ENCODE measurements around the gene EVPL. TPM values are rescaled to one million over a fixed set of nuclear protein-coding genes. Genes with fewer than 3 reads are reported as not detected.

EVPL gene
- total and polyA plus RNA-seq, 10 of the 15 experiments (the other 5 are each of a cell fraction or from before 2014, with no cell fraction given), result 0.03 TPM; not detected in 9

DNA sequence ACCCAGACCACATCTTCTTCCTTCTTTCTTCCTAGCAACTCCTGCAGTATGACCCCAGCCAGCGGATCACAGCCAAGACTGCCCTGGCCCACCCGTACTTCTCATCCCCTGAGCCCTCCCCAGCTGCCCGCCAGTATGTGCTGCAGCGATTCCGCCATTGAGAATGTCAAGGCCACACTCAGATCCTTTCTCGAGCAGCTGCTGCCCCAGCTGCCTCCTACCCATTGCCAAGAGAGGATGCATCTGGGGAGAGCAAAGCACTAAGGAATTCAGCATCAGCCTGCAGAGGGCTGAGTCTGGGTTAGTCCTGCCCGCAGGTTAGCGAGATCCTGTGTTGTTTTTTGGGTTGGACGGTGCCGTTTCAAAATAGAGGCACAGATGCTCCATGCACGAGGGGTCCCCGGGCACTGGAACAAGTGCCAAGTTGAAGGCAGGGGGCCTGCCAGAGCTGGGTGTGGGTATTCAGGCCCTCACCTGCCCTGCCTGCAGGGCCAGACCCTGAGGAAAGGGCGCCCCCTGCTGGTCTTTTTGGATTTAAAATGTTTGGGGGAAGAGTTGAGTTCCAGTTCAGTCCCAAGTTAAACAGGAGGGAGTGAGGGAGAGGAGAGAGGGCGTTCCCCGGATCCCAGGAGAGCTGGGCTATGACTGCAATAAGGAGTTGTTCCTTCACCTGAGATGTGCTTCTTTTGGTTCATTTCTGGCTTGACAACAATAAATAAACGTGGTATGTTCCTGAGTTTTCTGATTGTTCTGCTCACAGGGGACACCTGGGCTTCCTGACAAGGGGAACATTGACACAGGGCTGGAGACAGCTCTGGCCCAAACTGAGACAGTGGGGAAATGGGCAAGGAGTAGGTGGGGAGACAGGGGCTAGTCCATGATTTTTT is 21.6 kb downstream of the EVPL start:
- intact Hi-C loops (cut with micrococcal nuclease; ENCODE audit: unreplicated experiment), result loop anchor here (1.0 kb wide), 1 partner anchor 100 kb away; no protein-coding TSS in a partner anchor
- Histone ChIP-seq H3K79me2 (ENCODE audit: control insufficient read depth, insufficient read depth, low read length) (no peaks in the 10 kb centered on the region), H3K9me3 (replicated peaks; ENCODE audit: control insufficient read depth, insufficient read depth, low read length) (no peaks in the 10 kb centered on the region), H4K20me1 (ENCODE audit: control insufficient read depth, insufficient read depth) (no peaks in the 10 kb centered on the region), H3K36me3 (ENCODE audit: control insufficient read depth in 2 of 2, insufficient read depth in 2 of 2, low read length in 1 of 2) (no peaks in the 10 kb centered on the region; a peak in 1 of 4 replicates), H3K4me2 (ENCODE audit: control insufficient read depth, insufficient read depth) (no peak overlapping the region), H3K27ac (ENCODE audit: control insufficient read depth, insufficient read depth) (no peak overlapping the region), H3K4me3 (no peak overlapping the region), H3K27me3 (replicated peaks in 1 of 2; ENCODE audit: control insufficient read depth in 2 of 2, insufficient read depth in 2 of 2, low read length in 1 of 2) (no peaks in the 10 kb centered on the region), H2AFZ (ENCODE audit: control insufficient read depth, low read depth, low read length) (no peak overlapping the region), H3K9ac (ENCODE audit: control insufficient read depth, insufficient read depth, low read length) (no peak overlapping the region), H3K4me1 (ENCODE audit: control insufficient read depth, insufficient read depth, low read length) (no peaks in the 10 kb centered on the region)
- no TSS peak for BruUV-seq (replicated peaks)
- FAIRE-seq (peak; percentile 77), ATAC-seq (peak; percentile 95), DNase-seq (ENCODE audit: low read depth, low spot score) (no peak)
- RAD21 ChIA-PET (ENCODE audit: unreplicated experiment), result interaction anchor here (0.7 to 3.7 kb wide), 8 partner anchors 9 to 214 kb away, joined by 3 to 35 read pairs (median 4); partner anchors contain the start of genes ACOX1, EXOC7, MRPL38 and TEN1
- POLR2A ChIA-PET, result interaction anchor here (0.6 to 1.3 kb wide), 5 partner anchors 9 to 575 kb away, joined by 3 to 7 read pairs (median 4); no protein-coding TSS in a partner anchor
- 48% methylated on average over 16 of the region's 16 CpGs for WGBS (ENCODE audit: insufficient coverage, insufficient replicate concordance, low lambda C conversion rate, missing lambda C conversion rate)
- SMC1A ChIA-PET (ENCODE audit: uncharacterized antibody, unreplicated experiment), result interaction anchor here (0.7 to 10.8 kb wide), 10 partner anchors 9 to 240 kb away, joined by 3 to 61 read pairs (median 4); partner anchors contain the start of genes GALK1, MRPL38 and TRIM65
- CTCF ChIA-PET, result interaction anchor here (0.5 to 12.8 kb wide), 28 partner anchors 7 to 561 kb away, joined by 3 to 128 read pairs (median 4); partner anchors contain the start of genes ACOX1, MRPL38, TEN1 and TRIM65
- in situ Hi-C loops (cut with MboI), result loop anchor here (5.0 kb wide), 1 partner anchor 98 kb away; no protein-coding TSS in a partner anchor
- TF ChIP-seq, protein P1, sequence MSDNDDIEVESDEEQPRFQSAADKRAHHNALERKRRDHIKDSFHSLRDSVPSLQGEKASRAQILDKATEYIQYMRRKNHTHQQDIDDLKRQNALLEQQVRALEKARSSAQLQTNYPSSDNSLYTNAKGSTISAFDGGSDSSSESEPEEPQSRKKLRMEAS (IDR thresholded peaks at IDR 0.05; ENCODE audit: low read depth, low read length), result no peak
- TF ChIP-seq, protein P2, sequence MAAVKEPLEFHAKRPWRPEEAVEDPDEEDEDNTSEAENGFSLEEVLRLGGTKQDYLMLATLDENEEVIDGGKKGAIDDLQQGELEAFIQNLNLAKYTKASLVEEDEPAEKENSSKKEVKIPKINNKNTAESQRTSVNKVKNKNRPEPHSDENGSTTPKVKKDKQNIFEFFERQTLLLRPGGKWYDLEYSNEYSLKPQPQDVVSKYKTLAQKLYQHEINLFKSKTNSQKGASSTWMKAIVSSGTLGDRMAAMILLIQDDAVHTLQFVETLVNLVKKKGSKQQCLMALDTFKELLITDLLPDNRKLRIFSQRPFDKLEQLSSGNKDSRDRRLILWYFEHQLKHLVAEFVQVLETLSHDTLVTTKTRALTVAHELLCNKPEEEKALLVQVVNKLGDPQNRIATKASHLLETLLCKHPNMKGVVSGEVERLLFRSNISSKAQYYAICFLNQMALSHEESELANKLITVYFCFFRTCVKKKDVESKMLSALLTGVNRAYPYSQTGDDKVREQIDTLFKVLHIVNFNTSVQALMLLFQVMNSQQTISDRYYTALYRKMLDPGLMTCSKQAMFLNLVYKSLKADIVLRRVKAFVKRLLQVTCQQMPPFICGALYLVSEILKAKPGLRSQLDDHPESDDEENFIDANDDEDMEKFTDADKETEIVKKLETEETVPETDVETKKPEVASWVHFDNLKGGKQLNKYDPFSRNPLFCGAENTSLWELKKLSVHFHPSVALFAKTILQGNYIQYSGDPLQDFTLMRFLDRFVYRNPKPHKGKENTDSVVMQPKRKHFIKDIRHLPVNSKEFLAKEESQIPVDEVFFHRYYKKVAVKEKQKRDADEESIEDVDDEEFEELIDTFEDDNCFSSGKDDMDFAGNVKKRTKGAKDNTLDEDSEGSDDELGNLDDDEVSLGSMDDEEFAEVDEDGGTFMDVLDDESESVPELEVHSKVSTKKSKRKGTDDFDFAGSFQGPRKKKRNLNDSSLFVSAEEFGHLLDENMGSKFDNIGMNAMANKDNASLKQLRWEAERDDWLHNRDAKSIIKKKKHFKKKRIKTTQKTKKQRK (IDR thresholded peaks at IDR 0.05; ENCODE audit: low read depth, low read length), result no peak
- TF ChIP-seq WRNIP1 (IDR thresholded peaks at IDR 0.05; ENCODE audit: borderline replicate concordance, low read depth, low read length) (peak; percentile 23; the same call in 1 of the 2 replicates), RAD21 (IDR thresholded peaks at IDR 0.05; ENCODE audit: insufficient read depth, low read depth, low read length) (peak; percentile 97), TCF3 (IDR thresholded peaks at IDR 0.05; ENCODE audit: borderline replicate concordance, insufficient read depth, low read depth, low read length) (no peak), RBBP5 (conservative IDR thresholded peaks at IDR 0.05) (no peak), SMARCA5 (IDR thresholded peaks at IDR 0.05) (0 out of 2 replicates have a peak, but pooled peaks have one; percentile 51), SMC3 (IDR thresholded peaks at IDR 0.05; ENCODE audit: borderline replicate concordance, low read length) (peak; percentile 94), TBL1XR1 (IDR thresholded peaks at IDR 0.05; ENCODE audit: low read depth, low read length) (no peak), YY1 (IDR thresholded peaks at IDR 0.05; ENCODE audit: low read depth, low read length) (peak; percentile 49; the same call in 1 of the 2 replicates), ZBED1 (IDR thresholded peaks at IDR 0.05; ENCODE audit: borderline replicate concordance) (no peak), MEF2B (IDR thresholded peaks at IDR 0.05; ENCODE audit: partially characterized antibody, poor library complexity, severe bottlenecking) (no peak)
- TF ChIP-seq, protein P3, sequence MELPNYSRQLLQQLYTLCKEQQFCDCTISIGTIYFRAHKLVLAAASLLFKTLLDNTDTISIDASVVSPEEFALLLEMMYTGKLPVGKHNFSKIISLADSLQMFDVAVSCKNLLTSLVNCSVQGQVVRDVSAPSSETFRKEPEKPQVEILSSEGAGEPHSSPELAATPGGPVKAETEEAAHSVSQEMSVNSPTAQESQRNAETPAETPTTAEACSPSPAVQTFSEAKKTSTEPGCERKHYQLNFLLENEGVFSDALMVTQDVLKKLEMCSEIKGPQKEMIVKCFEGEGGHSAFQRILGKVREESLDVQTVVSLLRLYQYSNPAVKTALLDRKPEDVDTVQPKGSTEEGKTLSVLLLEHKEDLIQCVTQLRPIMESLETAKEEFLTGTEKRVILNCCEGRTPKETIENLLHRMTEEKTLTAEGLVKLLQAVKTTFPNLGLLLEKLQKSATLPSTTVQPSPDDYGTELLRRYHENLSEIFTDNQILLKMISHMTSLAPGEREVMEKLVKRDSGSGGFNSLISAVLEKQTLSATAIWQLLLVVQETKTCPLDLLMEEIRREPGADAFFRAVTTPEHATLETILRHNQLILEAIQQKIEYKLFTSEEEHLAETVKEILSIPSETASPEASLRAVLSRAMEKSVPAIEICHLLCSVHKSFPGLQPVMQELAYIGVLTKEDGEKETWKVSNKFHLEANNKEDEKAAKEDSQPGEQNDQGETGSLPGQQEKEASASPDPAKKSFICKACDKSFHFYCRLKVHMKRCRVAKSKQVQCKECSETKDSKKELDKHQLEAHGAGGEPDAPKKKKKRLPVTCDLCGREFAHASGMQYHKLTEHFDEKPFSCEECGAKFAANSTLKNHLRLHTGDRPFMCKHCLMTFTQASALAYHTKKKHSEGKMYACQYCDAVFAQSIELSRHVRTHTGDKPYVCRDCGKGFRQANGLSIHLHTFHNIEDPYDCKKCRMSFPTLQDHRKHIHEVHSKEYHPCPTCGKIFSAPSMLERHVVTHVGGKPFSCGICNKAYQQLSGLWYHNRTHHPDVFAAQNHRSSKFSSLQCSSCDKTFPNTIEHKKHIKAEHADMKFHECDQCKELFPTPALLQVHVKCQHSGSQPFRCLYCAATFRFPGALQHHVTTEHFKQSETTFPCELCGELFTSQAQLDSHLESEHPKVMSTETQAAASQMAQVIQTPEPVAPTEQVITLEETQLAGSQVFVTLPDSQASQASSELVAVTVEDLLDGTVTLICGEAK (IDR thresholded peaks at IDR 0.05; ENCODE audit: borderline replicate concordance), result no peak

Measured in GM12878 (cell line).